Measurements from ENCODE around the gene PAQR4. TPM values are rescaled to one million over a fixed set of nuclear protein-coding genes. Genes with fewer than 3 reads are reported as not detected.

Gene PAQR4
- total RNA-seq, 1 experiment from 2014 or later, result 47.9 TPM

- peak; percentile 92 for DNase-seq (ENCODE audit: low read depth)
These were observed 51.7 kb downstream of the PAQR4 start for GRCh38 chr16:3020604-3021448.

GRCh38 chr16:3021449-3022207 is 52.5 kb downstream of the PAQR4 start:
- DNase-seq (ENCODE audit: low read depth), result peak; percentile 96

GRCh38 chr16:3022208-3022683 is 53.1 kb downstream of the PAQR4 start:
- DNase-seq (ENCODE audit: low read depth), result peak; percentile 95

- peak; percentile 52 for DNase-seq (ENCODE audit: low read depth)
These were observed 53.7 kb downstream of the PAQR4 start for GRCh38 chr16:3022684-3023414.

Small RNAs within 50 kb of the gene (small RNA-seq; reads per million reads assigned to genes)
- gene LINC00514, result not detected

Other genes with a start within 250 kb of the PAQR4 start
- gene PRSS27, start 249.1 kb upstream of the PAQR4 start, total RNA-seq (2014; rRNA removed; shearing (Covaris generic)), result not detected in 2 replicates
- gene SRRM2, start 216.7 kb upstream of the PAQR4 start, total RNA-seq (2014; rRNA removed; shearing (Covaris generic)), result 46.2 and 63.5 TPM in 2 replicates
- 159 and 224 TPM in 2 replicates for gene ELOB, start 192.1 kb upstream of the PAQR4 start, total RNA-seq (2014; rRNA removed; shearing (Covaris generic))
- gene PRSS33, start 181.8 kb upstream of the PAQR4 start, total RNA-seq (2014; rRNA removed; shearing (Covaris generic)), result not detected in 2 replicates
- gene PRSS41, start 170.9 kb upstream of the PAQR4 start, total RNA-seq (2014; rRNA removed; shearing (Covaris generic)), result not detected in 2 replicates
- gene PRSS21, start 152.1 kb upstream of the PAQR4 start, total RNA-seq (2014; rRNA removed; shearing (Covaris generic)), result not detected in 2 replicates
- 0.20 and 0.47 TPM in 2 replicates for gene ZG16B, start 139.0 kb upstream of the PAQR4 start, total RNA-seq (2014; rRNA removed; shearing (Covaris generic))
- not detected in 2 replicates for gene PRSS22, start 111.2 kb upstream of the PAQR4 start, total RNA-seq (2014; rRNA removed; shearing (Covaris generic))
- 33.2 and 34.5 TPM in 2 replicates for gene FLYWCH2, start 86.1 kb upstream of the PAQR4 start, total RNA-seq (2014; rRNA removed; shearing (Covaris generic))
- gene FLYWCH1, start 57.4 kb upstream of the PAQR4 start, total RNA-seq (2014; rRNA removed; shearing (Covaris generic)), result 21.0 and 25.8 TPM in 2 replicates
- 2.4 and 2.5 TPM in 2 replicates for gene KREMEN2, start 5.1 kb upstream of the PAQR4 start, total RNA-seq (2014; rRNA removed; shearing (Covaris generic))
- 37.6 and 46.9 TPM in 2 replicates for gene PKMYT1, start 11.1 kb downstream of the PAQR4 start, total RNA-seq (2014; rRNA removed; shearing (Covaris generic))
- gene CLDN9, start 43.6 kb downstream of the PAQR4 start, total RNA-seq (2014; rRNA removed; shearing (Covaris generic)), result not detected in 2 replicates
- 0.07 TPM in 1 of 2 replicates, not detected in the other for gene CLDN6, start 48.8 kb downstream of the PAQR4 start, total RNA-seq (2014; rRNA removed; shearing (Covaris generic))
- gene TNFRSF12A, start 51.0 kb downstream of the PAQR4 start, total RNA-seq (2014; rRNA removed; shearing (Covaris generic)), result 411 and 496 TPM in 2 replicates
- gene HCFC1R1, start 54.6 kb downstream of the PAQR4 start, total RNA-seq (2014; rRNA removed; shearing (Covaris generic)), result 246 and 370 TPM in 2 replicates
- 56.9 and 64.6 TPM in 2 replicates for gene THOC6, start 54.7 kb downstream of the PAQR4 start, total RNA-seq (2014; rRNA removed; shearing (Covaris generic))
- gene BICDL2, start 67.6 kb downstream of the PAQR4 start, total RNA-seq (2014; rRNA removed; shearing (Covaris generic)), result not detected in 2 replicates
- gene MMP25, start 77.2 kb downstream of the PAQR4 start, total RNA-seq (2014; rRNA removed; shearing (Covaris generic)), result 0.05 and 0.20 TPM in 2 replicates
- gene IL32, start 96.3 kb downstream of the PAQR4 start, total RNA-seq (2014; rRNA removed; shearing (Covaris generic)), result 1.6 and 2.5 TPM in 2 replicates
- gene ZSCAN10, start 129.9 kb downstream of the PAQR4 start, total RNA-seq (2014; rRNA removed; shearing (Covaris generic)), result not detected in 2 replicates
- 15.3 and 16.6 TPM in 2 replicates for gene ZNF205, start 143.2 kb downstream of the PAQR4 start, total RNA-seq (2014; rRNA removed; shearing (Covaris generic))
- gene ZNF213, start 165.7 kb downstream of the PAQR4 start, total RNA-seq (2014; rRNA removed; shearing (Covaris generic)), result 3.8 and 4.6 TPM in 2 replicates
- gene OR1F1, start 218.9 kb downstream of the PAQR4 start, total RNA-seq (2014; rRNA removed; shearing (Covaris generic)), result not detected in 2 replicates